Right ventricle myocardium inferior (tissue), 1 donor: ENCODE results near the gene MROH2A. TPM values are rescaled to one million over a fixed set of nuclear protein-coding genes. Genes with fewer than 3 reads are reported as not detected.
A peak's percentile ranks its signal among the peaks of the same experiment; 100 is the strongest.
"Not testable (repeated sequence)": the region's sequence is repeated elsewhere in the genome, so short reads cannot be mapped to it uniquely, and the experiment has no call there.

ENCODE experiments used
- ATAC-seq: fragments of 200-7000 bp; cut with Tn5 transposase; one replicate; pipeline ENCODE4 v1.9.1; 2020; ENCODE audit warnings: mild to moderate bottlenecking, moderate library complexity
- DNase-seq: peaks from one replicate; pipeline ENCODE4 v3.0.0; 2021; ENCODE audit errors: missing footprints
- intact Hi-C: fragments of 100-400 bp; cut with DNase I; formaldehyde crosslinking; loops from one replicate; pipeline ENCODE4 v1.11.0; 2022
- total RNA-seq: library from RNA; stranded (reverse); fragmentation: NEBNext Ultra II Directional; extraction: Animal tissue kit (Norgen Biotek cat#: 25700); gene quantifications from one replicate; pipeline ENCODE4 v1.2.1, GENCODE V29; 2021
- donor health status: DM: no; HTN: yes; CAD: no; lungs with severe emphysema.

MROH2A gene
- total RNA-seq, 1 donor from 2014 or later: not detected

- no peak for DNase-seq
- peak; percentile 54 for ATAC-seq
These were observed 89.9 kb downstream of the MROH2A start, which contains the start of gene MSL3B for GRCh38 chr2:233867993-233868532. MSL3B (minus strand) TSS chr2:233868386.

DNA sequence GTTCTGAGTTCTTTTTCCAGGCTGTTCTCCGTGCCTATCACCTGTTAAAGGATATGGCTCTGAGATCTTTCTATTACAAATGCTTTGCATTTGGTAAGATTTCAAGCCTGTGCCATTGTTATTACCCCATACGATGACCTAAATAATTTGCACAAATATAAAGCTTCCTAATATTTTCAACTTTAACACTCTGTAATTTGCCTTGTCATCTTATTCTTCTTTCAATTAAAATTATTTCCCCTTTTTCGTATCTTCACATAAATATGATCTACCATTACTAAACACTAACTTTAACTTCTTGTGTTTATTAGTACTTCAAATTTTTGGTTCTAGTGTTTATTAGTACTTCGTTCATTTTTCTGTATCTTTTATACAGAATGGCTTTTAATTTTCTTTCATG, 93.3 kb downstream of the MROH2A start:
- DNase-seq (no peak), ATAC-seq (no peak)
- intact Hi-C loops: no loop called here

More at GRCh38 chr2:233867993-233868532, 89.9 kb downstream of the MROH2A start, which contains the start of gene MSL3B:
- intact Hi-C loops: no loop called here

DNA sequence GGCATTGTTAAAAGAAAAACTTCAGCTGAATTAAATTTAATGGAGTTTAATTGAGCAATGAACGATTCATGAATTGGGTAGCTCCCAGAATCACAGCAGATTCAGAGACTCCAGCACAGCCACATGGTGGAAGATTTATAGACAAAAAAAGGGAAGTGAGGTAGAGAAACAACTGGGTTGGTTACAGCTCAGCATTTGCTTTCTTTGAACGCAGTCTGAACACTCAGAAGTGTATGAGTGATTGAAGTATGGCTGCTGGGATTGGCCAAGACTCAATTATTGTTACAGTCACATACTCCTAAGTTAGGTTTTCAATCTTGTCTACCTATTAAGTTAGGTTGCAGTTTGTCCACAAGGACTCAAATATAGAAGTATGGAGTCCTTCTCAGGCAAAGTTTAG, 94.0 kb downstream of the MROH2A start:
- DNase-seq, intact Hi-C loops, ATAC-seq: not testable (repeated sequence)

GRCh38 chr2:233882353-233882752, 104.2 kb downstream of the MROH2A start:
- intact Hi-C loops: no loop called here
- ATAC-seq (no peak), DNase-seq (no peak)

Other genes with a start within 250 kb of the MROH2A start
- gene USP40, start 211.5 kb upstream of the MROH2A start, total RNA-seq: 17.2 TPM
- gene UGT1A8, start 160.7 kb upstream of the MROH2A start, total RNA-seq: not detected
- not detected for gene UGT1A10, start 141.9 kb upstream of the MROH2A start, total RNA-seq
- not detected for gene UGT1A9, start 106.4 kb upstream of the MROH2A start, total RNA-seq
- gene UGT1A7, start 96.4 kb upstream of the MROH2A start, total RNA-seq: not detected
- gene UGT1A6, start 85.4 kb upstream of the MROH2A start, total RNA-seq: not detected
- gene UGT1A5, start 65.4 kb upstream of the MROH2A start, total RNA-seq: not detected
- gene UGT1A4, start 59.6 kb upstream of the MROH2A start, total RNA-seq: not detected
- gene UGT1A3, start 49.3 kb upstream of the MROH2A start, total RNA-seq: not detected
- gene UGT1A1, start 18.1 kb upstream of the MROH2A start, total RNA-seq: not detected
- 0.41 TPM for gene HJURP, start 76.2 kb downstream of the MROH2A start, total RNA-seq
- gene TRPM8, start 139.0 kb downstream of the MROH2A start, total RNA-seq: not detected